Panc1 (cell line): ENCODE results near the gene OR52E1. TPM values are rescaled to one million over a fixed set of nuclear protein-coding genes. Genes with fewer than 3 reads are reported as not detected.

ENCODE experiments used
- ATAC-seq: fragments of 200-7000 bp; cut with Tn5 transposase; 2 replicates; pipeline ENCODE4 v1.9.1; 2020; ENCODE audit warnings: mild to moderate bottlenecking, moderate library complexity
- BruUV-seq: library from RNA; stranded (reverse); fragments of 400-500 nt; replicated peaks from 2 replicates; lab custom pipeline; 2021; lab: Mats Ljungman, UMichigan
- CTCF ChIA-PET: fragments of 300-600 bp; sonication (Branson Sonifier 250); formaldehyde crosslinking; loops from one replicate; lab custom pipeline; 2022; ENCODE audit warnings: antibody characterized with exemption; lab: Charles Lee
- POLR2A ChIA-PET: fragments of 300-600 bp; sonication (Branson Sonifier 250); formaldehyde crosslinking; loops from one replicate; lab custom pipeline; 2022; ENCODE audit warnings: antibody characterized with exemption; lab: Charles Lee
- DNase-seq: peaks from one replicate; pipeline ENCODE4 v3.0.0-alpha.2; 2010; ENCODE audit warnings: low read depth, low spot score
- H3K27ac ChIP-seq: 2 replicates; pipeline ENCODE4 v1.5.1; 2011; ENCODE audit warnings: mild to moderate bottlenecking, low read length, inconsistent platforms
- H3K27me3 ChIP-seq: fragments of 200-500 bp; sonication (Bioruptor generic); 2 replicates; pipeline ENCODE4 v1.6.0; 2014; ENCODE audit warnings: low read length, inconsistent platforms; ENCODE audit not compliant: control insufficient read depth, insufficient read depth
- H3K36me3 ChIP-seq: fragments of 200-500 bp; sonication (Bioruptor generic); 2 replicates; pipeline ENCODE4 v1.5.1; 2014; ENCODE audit warnings: inconsistent platforms, mild to moderate bottlenecking, low read length, moderate library complexity; ENCODE audit not compliant: control insufficient read depth, insufficient read depth
- H3K4me1 ChIP-seq: 2 replicates; pipeline ENCODE4 v1.5.1; 2011; ENCODE audit warnings: inconsistent platforms, mild to moderate bottlenecking, low read length, moderate library complexity; ENCODE audit not compliant: control insufficient read depth, insufficient read depth
- H3K4me3 ChIP-seq, 2 experiments: 2 replicates each; pipeline ENCODE4 v1.5.1; 2011 to 2012; ENCODE audit warnings: low read depth in 2 of 2, low read length in 2 of 2, mild to moderate bottlenecking in 2 of 2, inconsistent platforms in 1 of 2, moderate library complexity in 1 of 2
- H3K9me3 ChIP-seq: fragments of 200-500 bp; sonication (Bioruptor generic); 2 replicates; pipeline ENCODE4 v1.5.1; 2014; ENCODE audit warnings: low read depth, mild to moderate bottlenecking, inconsistent platforms, low read length, moderate library complexity; ENCODE audit not compliant: control insufficient read depth, insufficient read depth
- CTCF ChIP-seq: fragments of 450-650 bp; IDR thresholded peaks from 2 replicates; pipeline ENCODE4 v1.5.1; 2017; ENCODE audit warnings: mild to moderate bottlenecking
- POLR2AphosphoS5 ChIP-seq: IDR thresholded peaks from 2 replicates; pipeline ENCODE4 v1.6.1; 2012; ENCODE audit warnings: mild to moderate bottlenecking, low read depth, low read length, moderate library complexity
- REST ChIP-seq, 2 experiments: IDR thresholded peaks; 2 replicates each; pipeline ENCODE4 v1.6.1; 2011 to 2012; ENCODE audit warnings: low read depth in 2 of 2, control low read depth in 1 of 2, low read length in 1 of 2, mild to moderate bottlenecking in 1 of 2, moderate library complexity in 1 of 2; ENCODE audit not compliant: insufficient read depth in 1 of 2
- SIN3A ChIP-seq: IDR thresholded peaks from 2 replicates; pipeline ENCODE4 v1.6.1; 2012; ENCODE audit warnings: low read depth, mild to moderate bottlenecking, low read length, moderate library complexity, borderline replicate concordance; ENCODE audit not compliant: insufficient read depth
- TCF7L2 ChIP-seq: IDR thresholded peaks from 2 replicates; pipeline ENCODE4 v1.6.1; 2011; ENCODE audit warnings: mild to moderate bottlenecking, low read depth, low read length, inconsistent platforms
- in situ Hi-C: cut with HindIII; loops from 2 replicates; pipeline ENCODE4 v1.10.0; 2016; ENCODE audit warnings: low sequenced_read_pairs, low pct_unique_long_range_greater_than_20kb
- intact Hi-C: fragments of 100-400 bp; cut with micrococcal nuclease; formaldehyde crosslinking; loops from one replicate; pipeline ENCODE4 v1.10.0; 2022; ENCODE audit not compliant: unreplicated experiment
- total RNA-seq: library from RNA; stranded (reverse); gene quantifications from one replicate; pipeline ENCODE4 v1.2.1, GENCODE V29; 2021; ENCODE audit not compliant: unreplicated experiment

OR52E1 gene
- total RNA-seq, 1 experiment from 2014 or later, result not detected

- POLR2A ChIA-PET, result no interaction called here
- in situ Hi-C loops, result no loop called here
Measured at GRCh38 chr11:5036669-5037068, 32.7 kb upstream of the OR52E1 start.

GRCh38 chr11:5037926-5038325, 31.4 kb upstream of the OR52E1 start:
- no peak for ATAC-seq
- intact Hi-C loops (no loop called here), in situ Hi-C loops (no loop called here)
- Histone ChIP-seq H3K4me1 (no peaks in the 10 kb centered on the region), H3K9me3 (no peaks in the 10 kb centered on the region), H3K36me3 (no peaks in the 10 kb centered on the region), H3K27me3 (no peaks in the 10 kb centered on the region), H3K27ac (no peak overlapping the region), H3K4me3 (no peak overlapping the region)
- no peak for TF ChIP-seq POLR2AphosphoS5
- no peak for TF ChIP-seq REST (IDR thresholded peaks at IDR 0.05; ENCODE audit: insufficient read depth in 1 of 2, low read depth in 2 of 2, low read length in 1 of 2)
- no peak for TF ChIP-seq TCF7L2
- TF ChIP-seq SIN3A, result no peak
- TF ChIP-seq CTCF, result no peak
- no TSS peak for BruUV-seq
- ChIA-PET POLR2A (no interaction called here), CTCF (no interaction called here)
- DNase-seq, result no peak

More at GRCh38 chr11:5036669-5037068, 32.7 kb upstream of the OR52E1 start:
- BruUV-seq, result no TSS peak
- Histone ChIP-seq H3K9me3 (no peaks in the 10 kb centered on the region), H3K27me3 (no peaks in the 10 kb centered on the region), H3K4me1 (no peaks in the 10 kb centered on the region), H3K4me3 (no peak overlapping the region), H3K27ac (no peak overlapping the region), H3K36me3 (no peaks in the 10 kb centered on the region)
- intact Hi-C loops, result no loop called here
- CTCF ChIA-PET, result no interaction called here
- TF ChIP-seq TCF7L2 (no peak), SIN3A (no peak), REST (IDR thresholded peaks at IDR 0.05; ENCODE audit: insufficient read depth in 1 of 2, low read depth in 2 of 2, low read length in 1 of 2) (no peak), POLR2AphosphoS5 (no peak), CTCF (no peak)
- no peak; the same call in 1 of the 2 replicates for ATAC-seq
- DNase-seq, result no peak
